ENCODE data around the gene TRPT1. TPM values are rescaled to one million over a fixed set of nuclear protein-coding genes. Genes with fewer than 3 reads are reported as not detected.
A peak's percentile ranks its signal among the peaks of the same experiment; 100 is the strongest.

The TRPT1 gene
- total and polyA plus RNA-seq, 9 of the 15 experiments (the other 6 are each of a cell fraction or from before 2014, with no cell fraction given): 4.6 to 41.7 (median 23.1) TPM

GRCh38 chr11:64269540-64270220, 43.7 kb upstream of the TRPT1 start (continued):
- TF ChIP-seq HSF4 (CRISPR knock-in tag; IDR thresholded peaks at IDR 0.05; ENCODE audit: borderline replicate concordance) (no peak), UBTF (IDR thresholded peaks at IDR 0.05; ENCODE audit: borderline replicate concordance in 1 of 2, low read depth in 2 of 2, low read length in 2 of 2) (peak in 1 of 2 experiments; percentile 51; a peak in 1 of 4 replicates), ZNF3 (CRISPR knock-in tag; IDR thresholded peaks at IDR 0.05) (no peak), ZNF764 (CRISPR knock-in tag; IDR thresholded peaks at IDR 0.05; ENCODE audit: low read depth) (no peak), MEIS2 (IDR thresholded peaks at IDR 0.05; ENCODE audit: partially characterized antibody) (peak; percentile 53), CTCF (IDR thresholded peaks at IDR 0.05 in 2 of 3, conservative IDR thresholded peaks at IDR 0.05 in 1 of 3; ENCODE audit: insufficient read depth in 2 of 3, low read depth in 1 of 3, low read length in 3 of 3) (peak; percentile 16 to 48 (median 37); a peak in 4 of 6 replicates), PTTG1 (tag; IDR thresholded peaks at IDR 0.05; ENCODE audit: low read depth) (no peak), LARP7 (IDR thresholded peaks at IDR 0.05) (no peak), RAD51 (IDR thresholded peaks at IDR 0.05; ENCODE audit: borderline replicate concordance, low read depth) (no peak), CBX3 (IDR thresholded peaks at IDR 0.05; ENCODE audit: borderline replicate concordance in 1 of 2, low read length in 2 of 2) (no peak), ZNF778 (CRISPR knock-in tag; IDR thresholded peaks at IDR 0.05) (no peak), POLR2G (IDR thresholded peaks at IDR 0.05; ENCODE audit: low read depth, low read length) (peak; percentile 91), XRCC5 (IDR thresholded peaks at IDR 0.05; ENCODE audit: low read depth, low read length) (peak; percentile 76; the same call in 1 of the 2 replicates), GABPB2 (CRISPR knock-in tag; conservative IDR thresholded peaks at IDR 0.05) (0 out of 2 replicates have a peak, but pooled peaks have one; percentile 15), CBFB (CRISPR knock-in tag; IDR thresholded peaks at IDR 0.05) (peak; percentile 90; the same call in 1 of the 2 replicates)
- TF ChIP-seq, protein P1, sequence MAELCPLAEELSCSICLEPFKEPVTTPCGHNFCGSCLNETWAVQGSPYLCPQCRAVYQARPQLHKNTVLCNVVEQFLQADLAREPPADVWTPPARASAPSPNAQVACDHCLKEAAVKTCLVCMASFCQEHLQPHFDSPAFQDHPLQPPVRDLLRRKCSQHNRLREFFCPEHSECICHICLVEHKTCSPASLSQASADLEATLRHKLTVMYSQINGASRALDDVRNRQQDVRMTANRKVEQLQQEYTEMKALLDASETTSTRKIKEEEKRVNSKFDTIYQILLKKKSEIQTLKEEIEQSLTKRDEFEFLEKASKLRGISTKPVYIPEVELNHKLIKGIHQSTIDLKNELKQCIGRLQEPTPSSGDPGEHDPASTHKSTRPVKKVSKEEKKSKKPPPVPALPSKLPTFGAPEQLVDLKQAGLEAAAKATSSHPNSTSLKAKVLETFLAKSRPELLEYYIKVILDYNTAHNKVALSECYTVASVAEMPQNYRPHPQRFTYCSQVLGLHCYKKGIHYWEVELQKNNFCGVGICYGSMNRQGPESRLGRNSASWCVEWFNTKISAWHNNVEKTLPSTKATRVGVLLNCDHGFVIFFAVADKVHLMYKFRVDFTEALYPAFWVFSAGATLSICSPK (IDR thresholded peaks at IDR 0.05; ENCODE audit: borderline replicate concordance): no peak
- TF ChIP-seq, protein P2, sequence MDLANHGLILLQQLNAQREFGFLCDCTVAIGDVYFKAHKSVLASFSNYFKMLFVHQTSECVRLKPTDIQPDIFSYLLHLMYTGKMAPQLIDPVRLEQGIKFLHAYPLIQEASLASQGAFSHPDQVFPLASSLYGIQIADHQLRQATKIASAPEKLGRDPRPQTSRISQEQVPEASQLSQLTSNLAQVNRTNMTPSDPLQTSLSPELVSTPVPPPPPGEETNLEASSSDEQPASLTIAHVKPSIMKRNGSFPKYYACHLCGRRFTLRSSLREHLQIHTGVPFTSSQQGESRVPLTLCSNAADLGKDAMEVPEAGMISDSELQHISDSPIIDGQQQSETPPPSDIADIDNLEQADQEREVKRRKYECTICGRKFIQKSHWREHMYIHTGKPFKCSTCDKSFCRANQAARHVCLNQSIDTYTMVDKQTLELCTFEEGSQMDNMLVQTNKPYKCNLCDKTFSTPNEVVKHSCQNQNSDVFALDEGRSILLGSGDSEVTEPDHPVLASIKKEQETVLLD (IDR thresholded peaks at IDR 0.05): no peak; the same call in 1 of the 2 replicates
- TF ChIP-seq, protein P3, sequence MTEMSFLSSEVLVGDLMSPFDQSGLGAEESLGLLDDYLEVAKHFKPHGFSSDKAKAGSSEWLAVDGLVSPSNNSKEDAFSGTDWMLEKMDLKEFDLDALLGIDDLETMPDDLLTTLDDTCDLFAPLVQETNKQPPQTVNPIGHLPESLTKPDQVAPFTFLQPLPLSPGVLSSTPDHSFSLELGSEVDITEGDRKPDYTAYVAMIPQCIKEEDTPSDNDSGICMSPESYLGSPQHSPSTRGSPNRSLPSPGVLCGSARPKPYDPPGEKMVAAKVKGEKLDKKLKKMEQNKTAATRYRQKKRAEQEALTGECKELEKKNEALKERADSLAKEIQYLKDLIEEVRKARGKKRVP (CRISPR knock-in tag; IDR thresholded peaks at IDR 0.05): peak; percentile 82
